ENCODE results near the gene CACFD1. TPM values are rescaled to one million over a fixed set of nuclear protein-coding genes. Genes with fewer than 3 reads are reported as not detected.

Gene CACFD1
- total RNA-seq, 1 experiment from 2014 or later, result 7.5 TPM

- intact Hi-C loops (cut with micrococcal nuclease), result no loop called here
- no peak overlapping the region for H3K27ac ChIP-seq (ENCODE audit: low read length)
- no peaks in the 10 kb centered on the region for H3K27me3 ChIP-seq (ENCODE audit: low read length)
- no peak overlapping the region for H2AFZ ChIP-seq (ENCODE audit: low read length)
- no peaks in the 10 kb centered on the region for H3K9me2 ChIP-seq (replicated peaks; ENCODE audit: low read length)
- no peaks in the 10 kb centered on the region for H4K20me1 ChIP-seq (ENCODE audit: low read length)
- no peaks in the 10 kb centered on the region for H3K4me1 ChIP-seq (ENCODE audit: insufficient read depth, low read length)
- no peak overlapping the region for H3K4me2 ChIP-seq (ENCODE audit: low read length)
- no TSS peak for BruUV-seq (replicated peaks)
- DNase-seq (no peak), ATAC-seq (no peak)
- H3K9ac ChIP-seq (ENCODE audit: low read length), result no peak overlapping the region
- no peaks in the 10 kb centered on the region for H3K9me3 ChIP-seq (ENCODE audit: low read length)
- no peaks in the 10 kb centered on the region for H3F3A ChIP-seq (ENCODE audit: low read length, unreplicated experiment)
- CTCF ChIA-PET, result no interaction called here
- POLR2A ChIA-PET (ENCODE audit: unreplicated experiment), result no interaction called here
- H3K36me3 ChIP-seq (ENCODE audit: low read depth, low read length), result no peaks in the 10 kb centered on the region
- H3K4me3 ChIP-seq (ENCODE audit: low read length), result no peak overlapping the region
- H3K79me2 ChIP-seq (ENCODE audit: low read length), result no peaks in the 10 kb centered on the region
- TF ChIP-seq EZH2phosphoT487 (IDR thresholded peaks at IDR 0.05; ENCODE audit: borderline replicate concordance, low read length), result no peak
- TF ChIP-seq, protein P1, sequence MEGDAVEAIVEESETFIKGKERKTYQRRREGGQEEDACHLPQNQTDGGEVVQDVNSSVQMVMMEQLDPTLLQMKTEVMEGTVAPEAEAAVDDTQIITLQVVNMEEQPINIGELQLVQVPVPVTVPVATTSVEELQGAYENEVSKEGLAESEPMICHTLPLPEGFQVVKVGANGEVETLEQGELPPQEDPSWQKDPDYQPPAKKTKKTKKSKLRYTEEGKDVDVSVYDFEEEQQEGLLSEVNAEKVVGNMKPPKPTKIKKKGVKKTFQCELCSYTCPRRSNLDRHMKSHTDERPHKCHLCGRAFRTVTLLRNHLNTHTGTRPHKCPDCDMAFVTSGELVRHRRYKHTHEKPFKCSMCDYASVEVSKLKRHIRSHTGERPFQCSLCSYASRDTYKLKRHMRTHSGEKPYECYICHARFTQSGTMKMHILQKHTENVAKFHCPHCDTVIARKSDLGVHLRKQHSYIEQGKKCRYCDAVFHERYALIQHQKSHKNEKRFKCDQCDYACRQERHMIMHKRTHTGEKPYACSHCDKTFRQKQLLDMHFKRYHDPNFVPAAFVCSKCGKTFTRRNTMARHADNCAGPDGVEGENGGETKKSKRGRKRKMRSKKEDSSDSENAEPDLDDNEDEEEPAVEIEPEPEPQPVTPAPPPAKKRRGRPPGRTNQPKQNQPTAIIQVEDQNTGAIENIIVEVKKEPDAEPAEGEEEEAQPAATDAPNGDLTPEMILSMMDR (conservative IDR thresholded peaks at IDR 0.05; ENCODE audit: low read depth, low read length), result no peak
- no peak for TF ChIP-seq EZH2 (IDR thresholded peaks at IDR 0.05; ENCODE audit: low read length, unreplicated experiment)
These were observed 56.6 kb downstream of the CACFD1 start for GRCh38 chr9:133516256-133516960.

GRCh38 chr9:133516961-133517350 is 57.2 kb downstream of the CACFD1 start:
- no TSS peak for BruUV-seq (replicated peaks)
- no peak for TF ChIP-seq EZH2 (IDR thresholded peaks at IDR 0.05; ENCODE audit: low read length, unreplicated experiment)
- TF ChIP-seq, protein P1 (conservative IDR thresholded peaks at IDR 0.05; ENCODE audit: low read depth, low read length), result no peak
- no peak for TF ChIP-seq EZH2phosphoT487 (IDR thresholded peaks at IDR 0.05; ENCODE audit: borderline replicate concordance, low read length)
- Histone ChIP-seq H3K27ac (ENCODE audit: low read length) (no peak overlapping the region), H3K27me3 (ENCODE audit: low read length) (no peaks in the 10 kb centered on the region), H3K9ac (ENCODE audit: low read length) (no peak overlapping the region), H3K36me3 (ENCODE audit: low read depth, low read length) (no peaks in the 10 kb centered on the region), H3K4me1 (ENCODE audit: insufficient read depth, low read length) (no peaks in the 10 kb centered on the region), H3F3A (ENCODE audit: low read length, unreplicated experiment) (no peaks in the 10 kb centered on the region), H4K20me1 (ENCODE audit: low read length) (no peaks in the 10 kb centered on the region), H3K9me3 (ENCODE audit: low read length) (no peaks in the 10 kb centered on the region), H3K4me3 (ENCODE audit: low read length) (no peak overlapping the region), H3K9me2 (replicated peaks; ENCODE audit: low read length) (no peaks in the 10 kb centered on the region), H3K79me2 (ENCODE audit: low read length) (no peaks in the 10 kb centered on the region), H3K4me2 (ENCODE audit: low read length) (no peak overlapping the region), H2AFZ (ENCODE audit: low read length) (no peak overlapping the region)
- intact Hi-C loops (cut with micrococcal nuclease), result no loop called here
- DNase-seq, result no peak
- POLR2A ChIA-PET (ENCODE audit: unreplicated experiment), result no interaction called here
- CTCF ChIA-PET, result no interaction called here
- no peak for ATAC-seq

- no peaks in the 10 kb centered on the region for H3K4me1 ChIP-seq (ENCODE audit: insufficient read depth, low read length)
- TF ChIP-seq, protein P1 (conservative IDR thresholded peaks at IDR 0.05; ENCODE audit: low read depth, low read length), result no peak
- TF ChIP-seq EZH2phosphoT487 (IDR thresholded peaks at IDR 0.05; ENCODE audit: borderline replicate concordance, low read length) (no peak), EZH2 (IDR thresholded peaks at IDR 0.05; ENCODE audit: low read length, unreplicated experiment) (no peak)
- no peaks in the 10 kb centered on the region for H4K20me1 ChIP-seq (ENCODE audit: low read length)
- no peak overlapping the region for H3K27ac ChIP-seq (ENCODE audit: low read length)
- no peak overlapping the region for H2AFZ ChIP-seq (ENCODE audit: low read length)
- H3F3A ChIP-seq (ENCODE audit: low read length, unreplicated experiment), result no peaks in the 10 kb centered on the region
- no peaks in the 10 kb centered on the region for H3K27me3 ChIP-seq (ENCODE audit: low read length)
- ATAC-seq (no peak), DNase-seq (no peak)
- no peaks in the 10 kb centered on the region for H3K9me3 ChIP-seq (ENCODE audit: low read length)
- H3K4me2 ChIP-seq (ENCODE audit: low read length), result no peak overlapping the region
- no TSS peak for BruUV-seq (replicated peaks)
- no peak overlapping the region for H3K9ac ChIP-seq (ENCODE audit: low read length)
- intact Hi-C loops (cut with micrococcal nuclease), result no loop called here
- no peaks in the 10 kb centered on the region for H3K79me2 ChIP-seq (ENCODE audit: low read length)
- no peaks in the 10 kb centered on the region for H3K9me2 ChIP-seq (replicated peaks; ENCODE audit: low read length)
- POLR2A ChIA-PET (ENCODE audit: unreplicated experiment), result no interaction called here
- CTCF ChIA-PET, result no interaction called here
- H3K4me3 ChIP-seq (ENCODE audit: low read length), result no peak overlapping the region
- H3K36me3 ChIP-seq (ENCODE audit: low read depth, low read length), result no peaks in the 10 kb centered on the region
These were observed 57.9 kb downstream of the CACFD1 start for GRCh38 chr9:133517711-133518110.
